GM23338 (cell line): Measurements from ENCODE around the gene CD1C. TPM values are rescaled to one million over a fixed set of nuclear protein-coding genes. Genes with fewer than 3 reads are reported as not detected.
A peak's percentile ranks its signal among the peaks of the same experiment; 100 is the strongest.

ENCODE experiments used
- ATAC-seq: fragments of 200-7000 bp; cut with Tn5 transposase; 3 replicates; pipeline ENCODE4 v1.9.1; 2020
- DNase-seq: peaks from one replicate; pipeline ENCODE4 v3.0.0-alpha.2; 2015; ENCODE audit warnings: low spot score
- H2AFZ ChIP-seq: fragments of 200-600 bp; sonication (generic); 2 replicates; pipeline ENCODE4 v1.8.0; 2016; ENCODE audit warnings: antibody characterized with exemption, mild to moderate bottlenecking, moderate library complexity
- H3F3A ChIP-seq: fragments of 200-600 bp; sonication (generic); replicated peaks from 2 replicates; pipeline ENCODE4 v1.8.0; 2017; ENCODE audit warnings: antibody characterized with exemption, mixed run types, low read depth
- H3K27ac ChIP-seq: fragments of 200-600 bp; sonication (generic); 2 replicates; pipeline ENCODE4 v1.6.1; 2016; ENCODE audit warnings: low read depth
- H3K27me3 ChIP-seq: fragments of 200-600 bp; sonication (generic); 2 replicates; pipeline ENCODE4 v1.8.0; 2016; ENCODE audit warnings: mild to moderate bottlenecking, mixed run types, moderate library complexity; ENCODE audit not compliant: insufficient read depth
- H3K36me3 ChIP-seq: fragments of 200-600 bp; sonication (generic); 2 replicates; pipeline ENCODE4 v1.8.0; 2016; ENCODE audit warnings: mild to moderate bottlenecking; ENCODE audit not compliant: insufficient read depth
- H3K4me1 ChIP-seq: fragments of 200-600 bp; sonication (generic); 2 replicates; pipeline ENCODE4 v1.8.0; 2016; ENCODE audit warnings: mild to moderate bottlenecking, moderate library complexity; ENCODE audit not compliant: insufficient read depth
- H3K4me2 ChIP-seq: fragments of 200-600 bp; sonication (generic); 2 replicates; pipeline ENCODE4 v1.7.1; 2017; ENCODE audit warnings: mixed run types
- H3K4me3 ChIP-seq: fragments of 200-600 bp; sonication (generic); 2 replicates; pipeline ENCODE4 v1.6.1; 2016; ENCODE audit warnings: mixed run types
- H3K79me2 ChIP-seq: fragments of 200-600 bp; sonication (generic); replicated peaks from 2 replicates; pipeline ENCODE4 v1.8.0; 2017; ENCODE audit warnings: mild to moderate bottlenecking; ENCODE audit not compliant: insufficient read depth
- H3K9me2 ChIP-seq: fragments of 200-600 bp; sonication (generic); 2 replicates; pipeline ENCODE4 v1.8.0; 2017; ENCODE audit not compliant: insufficient read depth
- H4K20me1 ChIP-seq: fragments of 200-600 bp; sonication (generic); replicated peaks from 2 replicates; pipeline ENCODE4 v1.8.0; 2017; ENCODE audit warnings: mild to moderate bottlenecking; ENCODE audit not compliant: insufficient read depth
- H3K27ac Mint-ChIP-seq: 2 replicates; pipeline ENCODE4 v1.8.0; 2020; ENCODE audit warnings: inconsistent platforms, mild to moderate bottlenecking, moderate library complexity, mixed read lengths
- H3K27me3 Mint-ChIP-seq: 3 replicates; pipeline ENCODE4 v1.8.0; 2022; ENCODE audit warnings: low read depth, mild to moderate bottlenecking, moderate library complexity, mixed read lengths, inconsistent platforms; ENCODE audit not compliant: insufficient read depth, poor library complexity
- H3K36me3 Mint-ChIP-seq: 3 replicates; pipeline ENCODE4 v1.8.0; 2021; ENCODE audit warnings: low read depth, mild to moderate bottlenecking, inconsistent platforms, moderate library complexity, mixed read lengths
- H3K4me1 Mint-ChIP-seq: 3 replicates; pipeline ENCODE4 v1.8.0; 2020; ENCODE audit warnings: mild to moderate bottlenecking, inconsistent platforms, mixed read lengths
- H3K4me3 Mint-ChIP-seq: 3 replicates; pipeline ENCODE4 v1.8.0; 2021; ENCODE audit warnings: moderate library complexity, mild to moderate bottlenecking, inconsistent platforms, mixed read lengths
- H3K9me3 Mint-ChIP-seq: 3 replicates; pipeline ENCODE4 v1.8.0; 2020; ENCODE audit warnings: moderate library complexity, mild to moderate bottlenecking, inconsistent platforms, mixed read lengths
- CREB1 ChIP-seq: fragments of 250-450 bp; sonication (Bioruptor Pico); IDR thresholded peaks from 2 replicates; pipeline ENCODE4 v1.5.0; 2020; ENCODE audit warnings: low read depth, mild to moderate bottlenecking, moderate library complexity
- EZH2 ChIP-seq: fragments of 200-600 bp; sonication (generic); IDR thresholded peaks from one replicate; pipeline ENCODE4 v1.8.0; 2017; ENCODE audit warnings: antibody characterized with exemption, mild to moderate bottlenecking, low read depth; ENCODE audit not compliant: unreplicated experiment
- EZH2phosphoT487 ChIP-seq: fragments of 200-600 bp; sonication (generic); IDR thresholded peaks from one replicate; pipeline ENCODE4 v1.8.1; 2018; ENCODE audit warnings: antibody characterized with exemption; ENCODE audit not compliant: unreplicated experiment
- POLR2AphosphoS5 ChIP-seq: IDR thresholded peaks from 2 replicates; pipeline ENCODE4 v1.6.1; 2016; ENCODE audit warnings: antibody characterized with exemption, low read depth
- ZNF331 ChIP-seq: fragments of 250-450 bp; sonication (Bioruptor Pico); IDR thresholded peaks from 2 replicates; pipeline ENCODE4 v1.5.0; 2020; ENCODE audit warnings: low read depth, mild to moderate bottlenecking, moderate library complexity
- polyA plus RNA-seq: library from polyadenylated mRNA; unstranded; fragments of >200 nt; fragmentation: Nextera tagmentation; extraction: Ambion mirVana; gene quantifications from 2 replicates; pipeline ENCODE4 v1.2.1, GENCODE V29; 2016
- total RNA-seq: library from RNA; depleted of rRNA; stranded (reverse); fragments of >200 nt; shearing (Covaris generic); gene quantifications from 2 replicates; pipeline ENCODE4 v1.2.3, GENCODE V29; 2014
- TF ChIP-seq, protein P1 (sequence below): IDR thresholded peaks from one replicate; pipeline ENCODE4 v1.6.1; 2018; ENCODE audit warnings: antibody characterized with exemption; ENCODE audit not compliant: unreplicated experiment
- TF ChIP-seq, protein P2 (sequence below): IDR thresholded peaks from 2 replicates; pipeline ENCODE4 v1.6.1; 2016; ENCODE audit warnings: antibody characterized with exemption
- TF ChIP-seq, protein P3 (sequence below), 2 experiments: fragments of 200-600 bp in 1 of 2; sonication (generic) in 1 of 2; conservative IDR thresholded peaks; 2 replicates each; pipeline versions ENCODE4 v1.5.1 to v1.6.1; 2016 to 2017; ENCODE audit warnings: antibody characterized with exemption in 2 of 2, low read depth in 2 of 2, mild to moderate bottlenecking in 2 of 2, moderate library complexity in 1 of 2
- TF ChIP-seq, protein P4 (sequence below): fragments of 250-450 bp; sonication (Bioruptor Pico); IDR thresholded peaks from 2 replicates; pipeline ENCODE4 v1.5.0; 2020; ENCODE audit warnings: mild to moderate bottlenecking, moderate library complexity

The CD1C gene
- total and polyA plus RNA-seq, 2 experiments from 2014 or later = not detected

DNA sequence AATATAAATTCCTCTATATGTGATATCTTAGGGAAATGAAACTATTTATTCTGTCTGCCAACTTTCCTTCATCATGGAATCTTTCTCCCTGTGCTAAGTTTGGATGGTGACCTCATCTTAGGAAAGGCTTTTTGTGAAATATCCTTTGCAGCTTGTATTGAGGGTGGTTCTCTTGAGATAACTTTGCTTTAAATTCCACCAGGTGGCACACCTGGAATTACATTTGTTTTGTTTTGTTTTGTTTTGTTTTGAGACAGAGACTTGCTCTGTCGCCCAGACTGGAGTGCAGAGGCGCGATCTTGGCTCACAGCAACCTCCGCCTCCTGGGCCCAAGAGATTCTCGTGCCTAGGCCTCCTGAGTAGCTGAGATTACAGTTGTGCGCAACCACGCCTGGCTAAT is 43.1 kb upstream of the CD1C start:
- H3K9me3 Mint-ChIP-seq = no peaks in the 10 kb centered on the region; the same call in 2 of the 3 replicates
- Histone ChIP-seq H3K79me2 (no peaks in the 10 kb centered on the region), H3K4me3 (no peak overlapping the region), H3K4me1 (no peaks in the 10 kb centered on the region), H3K27me3 (no peaks in the 10 kb centered on the region), H2AFZ (no peak overlapping the region), H3K27ac (no peak overlapping the region), H3K9me2 (0 out of 2 replicates have a peak, but pooled peaks cover 3% of the 10 kb centered on the region), H3F3A (no peaks in the 10 kb centered on the region), H3K36me3 (no peaks in the 10 kb centered on the region), H3K4me2 (no peak overlapping the region), H4K20me1 (no peaks in the 10 kb centered on the region)
- H3K27ac Mint-ChIP-seq = no peak overlapping the region
- DNase-seq = peak; percentile 20
- ATAC-seq = no peak
- peaks cover 3% of the 10 kb centered on the region for H3K27me3 Mint-ChIP-seq
- TF ChIP-seq, protein P1, sequence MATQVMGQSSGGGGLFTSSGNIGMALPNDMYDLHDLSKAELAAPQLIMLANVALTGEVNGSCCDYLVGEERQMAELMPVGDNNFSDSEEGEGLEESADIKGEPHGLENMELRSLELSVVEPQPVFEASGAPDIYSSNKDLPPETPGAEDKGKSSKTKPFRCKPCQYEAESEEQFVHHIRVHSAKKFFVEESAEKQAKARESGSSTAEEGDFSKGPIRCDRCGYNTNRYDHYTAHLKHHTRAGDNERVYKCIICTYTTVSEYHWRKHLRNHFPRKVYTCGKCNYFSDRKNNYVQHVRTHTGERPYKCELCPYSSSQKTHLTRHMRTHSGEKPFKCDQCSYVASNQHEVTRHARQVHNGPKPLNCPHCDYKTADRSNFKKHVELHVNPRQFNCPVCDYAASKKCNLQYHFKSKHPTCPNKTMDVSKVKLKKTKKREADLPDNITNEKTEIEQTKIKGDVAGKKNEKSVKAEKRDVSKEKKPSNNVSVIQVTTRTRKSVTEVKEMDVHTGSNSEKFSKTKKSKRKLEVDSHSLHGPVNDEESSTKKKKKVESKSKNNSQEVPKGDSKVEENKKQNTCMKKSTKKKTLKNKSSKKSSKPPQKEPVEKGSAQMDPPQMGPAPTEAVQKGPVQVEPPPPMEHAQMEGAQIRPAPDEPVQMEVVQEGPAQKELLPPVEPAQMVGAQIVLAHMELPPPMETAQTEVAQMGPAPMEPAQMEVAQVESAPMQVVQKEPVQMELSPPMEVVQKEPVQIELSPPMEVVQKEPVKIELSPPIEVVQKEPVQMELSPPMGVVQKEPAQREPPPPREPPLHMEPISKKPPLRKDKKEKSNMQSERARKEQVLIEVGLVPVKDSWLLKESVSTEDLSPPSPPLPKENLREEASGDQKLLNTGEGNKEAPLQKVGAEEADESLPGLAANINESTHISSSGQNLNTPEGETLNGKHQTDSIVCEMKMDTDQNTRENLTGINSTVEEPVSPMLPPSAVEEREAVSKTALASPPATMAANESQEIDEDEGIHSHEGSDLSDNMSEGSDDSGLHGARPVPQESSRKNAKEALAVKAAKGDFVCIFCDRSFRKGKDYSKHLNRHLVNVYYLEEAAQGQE = no peak
- TF ChIP-seq, protein P2, sequence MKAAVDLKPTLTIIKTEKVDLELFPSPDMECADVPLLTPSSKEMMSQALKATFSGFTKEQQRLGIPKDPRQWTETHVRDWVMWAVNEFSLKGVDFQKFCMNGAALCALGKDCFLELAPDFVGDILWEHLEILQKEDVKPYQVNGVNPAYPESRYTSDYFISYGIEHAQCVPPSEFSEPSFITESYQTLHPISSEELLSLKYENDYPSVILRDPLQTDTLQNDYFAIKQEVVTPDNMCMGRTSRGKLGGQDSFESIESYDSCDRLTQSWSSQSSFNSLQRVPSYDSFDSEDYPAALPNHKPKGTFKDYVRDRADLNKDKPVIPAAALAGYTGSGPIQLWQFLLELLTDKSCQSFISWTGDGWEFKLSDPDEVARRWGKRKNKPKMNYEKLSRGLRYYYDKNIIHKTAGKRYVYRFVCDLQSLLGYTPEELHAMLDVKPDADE = no peak
- TF ChIP-seq EZH2 (no peak), CREB1 (CRISPR knock-in tag) (no peak), POLR2AphosphoS5 (no peak), ZNF331 (CRISPR knock-in tag) (no peak)
- TF ChIP-seq, protein P3, sequence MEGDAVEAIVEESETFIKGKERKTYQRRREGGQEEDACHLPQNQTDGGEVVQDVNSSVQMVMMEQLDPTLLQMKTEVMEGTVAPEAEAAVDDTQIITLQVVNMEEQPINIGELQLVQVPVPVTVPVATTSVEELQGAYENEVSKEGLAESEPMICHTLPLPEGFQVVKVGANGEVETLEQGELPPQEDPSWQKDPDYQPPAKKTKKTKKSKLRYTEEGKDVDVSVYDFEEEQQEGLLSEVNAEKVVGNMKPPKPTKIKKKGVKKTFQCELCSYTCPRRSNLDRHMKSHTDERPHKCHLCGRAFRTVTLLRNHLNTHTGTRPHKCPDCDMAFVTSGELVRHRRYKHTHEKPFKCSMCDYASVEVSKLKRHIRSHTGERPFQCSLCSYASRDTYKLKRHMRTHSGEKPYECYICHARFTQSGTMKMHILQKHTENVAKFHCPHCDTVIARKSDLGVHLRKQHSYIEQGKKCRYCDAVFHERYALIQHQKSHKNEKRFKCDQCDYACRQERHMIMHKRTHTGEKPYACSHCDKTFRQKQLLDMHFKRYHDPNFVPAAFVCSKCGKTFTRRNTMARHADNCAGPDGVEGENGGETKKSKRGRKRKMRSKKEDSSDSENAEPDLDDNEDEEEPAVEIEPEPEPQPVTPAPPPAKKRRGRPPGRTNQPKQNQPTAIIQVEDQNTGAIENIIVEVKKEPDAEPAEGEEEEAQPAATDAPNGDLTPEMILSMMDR (conservative IDR thresholded peaks at IDR 0.05; ENCODE audit: low read depth in 2 of 2) = peak; percentile 39 to 48
- no peak overlapping the region for H3K4me3 Mint-ChIP-seq
- H3K36me3 Mint-ChIP-seq = no peaks in the 10 kb centered on the region
- no peaks in the 10 kb centered on the region for H3K4me1 Mint-ChIP-seq

DNA sequence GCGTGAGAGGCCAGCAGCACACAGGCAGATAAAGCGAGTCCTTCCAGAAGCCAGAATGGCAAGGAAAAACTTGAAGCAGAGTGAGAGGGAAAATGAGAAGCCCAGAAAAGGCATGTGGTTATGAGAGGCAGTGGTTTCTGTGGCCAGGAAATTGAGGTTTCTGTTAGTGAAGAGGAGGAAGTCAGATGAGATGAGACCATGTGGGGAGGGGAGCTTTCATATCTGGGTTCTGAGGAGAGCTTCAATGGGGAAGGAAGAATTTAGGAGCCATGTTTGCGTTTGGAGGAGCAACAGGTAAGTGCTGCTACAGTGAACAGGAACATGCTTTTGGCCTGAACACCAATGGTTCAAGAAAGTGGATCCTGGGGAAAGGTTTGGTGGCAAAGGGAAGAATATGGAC is 41.6 kb upstream of the CD1C start:
- no peaks in the 10 kb centered on the region for H3K36me3 ChIP-seq
- H3K27ac Mint-ChIP-seq = no peak overlapping the region
- 0 out of 2 replicates have a peak, but pooled peaks cover 3% of the 10 kb centered on the region for H3K9me2 ChIP-seq
- H3K79me2 ChIP-seq = no peaks in the 10 kb centered on the region
- H3K27me3 ChIP-seq = no peaks in the 10 kb centered on the region
- DNase-seq = no peak
- no peak for ATAC-seq
- H3K27ac ChIP-seq = no peak overlapping the region
- H3K9me3 Mint-ChIP-seq = no peaks in the 10 kb centered on the region
- H3K36me3 Mint-ChIP-seq = no peaks in the 10 kb centered on the region
- H4K20me1 ChIP-seq = no peaks in the 10 kb centered on the region
- peaks cover 3% of the 10 kb centered on the region for H3K27me3 Mint-ChIP-seq
- peak overlapping the region; percentile 86; the same call in 1 of the 2 replicates for H2AFZ ChIP-seq
- H3K4me3 ChIP-seq = no peak overlapping the region
- H3K4me1 ChIP-seq = no peaks in the 10 kb centered on the region
- no peaks in the 10 kb centered on the region for H3K4me1 Mint-ChIP-seq
- no peak overlapping the region for H3K4me2 ChIP-seq
- H3F3A ChIP-seq = no peaks in the 10 kb centered on the region
- H3K4me3 Mint-ChIP-seq = no peak overlapping the region
- TF ChIP-seq, protein P4, sequence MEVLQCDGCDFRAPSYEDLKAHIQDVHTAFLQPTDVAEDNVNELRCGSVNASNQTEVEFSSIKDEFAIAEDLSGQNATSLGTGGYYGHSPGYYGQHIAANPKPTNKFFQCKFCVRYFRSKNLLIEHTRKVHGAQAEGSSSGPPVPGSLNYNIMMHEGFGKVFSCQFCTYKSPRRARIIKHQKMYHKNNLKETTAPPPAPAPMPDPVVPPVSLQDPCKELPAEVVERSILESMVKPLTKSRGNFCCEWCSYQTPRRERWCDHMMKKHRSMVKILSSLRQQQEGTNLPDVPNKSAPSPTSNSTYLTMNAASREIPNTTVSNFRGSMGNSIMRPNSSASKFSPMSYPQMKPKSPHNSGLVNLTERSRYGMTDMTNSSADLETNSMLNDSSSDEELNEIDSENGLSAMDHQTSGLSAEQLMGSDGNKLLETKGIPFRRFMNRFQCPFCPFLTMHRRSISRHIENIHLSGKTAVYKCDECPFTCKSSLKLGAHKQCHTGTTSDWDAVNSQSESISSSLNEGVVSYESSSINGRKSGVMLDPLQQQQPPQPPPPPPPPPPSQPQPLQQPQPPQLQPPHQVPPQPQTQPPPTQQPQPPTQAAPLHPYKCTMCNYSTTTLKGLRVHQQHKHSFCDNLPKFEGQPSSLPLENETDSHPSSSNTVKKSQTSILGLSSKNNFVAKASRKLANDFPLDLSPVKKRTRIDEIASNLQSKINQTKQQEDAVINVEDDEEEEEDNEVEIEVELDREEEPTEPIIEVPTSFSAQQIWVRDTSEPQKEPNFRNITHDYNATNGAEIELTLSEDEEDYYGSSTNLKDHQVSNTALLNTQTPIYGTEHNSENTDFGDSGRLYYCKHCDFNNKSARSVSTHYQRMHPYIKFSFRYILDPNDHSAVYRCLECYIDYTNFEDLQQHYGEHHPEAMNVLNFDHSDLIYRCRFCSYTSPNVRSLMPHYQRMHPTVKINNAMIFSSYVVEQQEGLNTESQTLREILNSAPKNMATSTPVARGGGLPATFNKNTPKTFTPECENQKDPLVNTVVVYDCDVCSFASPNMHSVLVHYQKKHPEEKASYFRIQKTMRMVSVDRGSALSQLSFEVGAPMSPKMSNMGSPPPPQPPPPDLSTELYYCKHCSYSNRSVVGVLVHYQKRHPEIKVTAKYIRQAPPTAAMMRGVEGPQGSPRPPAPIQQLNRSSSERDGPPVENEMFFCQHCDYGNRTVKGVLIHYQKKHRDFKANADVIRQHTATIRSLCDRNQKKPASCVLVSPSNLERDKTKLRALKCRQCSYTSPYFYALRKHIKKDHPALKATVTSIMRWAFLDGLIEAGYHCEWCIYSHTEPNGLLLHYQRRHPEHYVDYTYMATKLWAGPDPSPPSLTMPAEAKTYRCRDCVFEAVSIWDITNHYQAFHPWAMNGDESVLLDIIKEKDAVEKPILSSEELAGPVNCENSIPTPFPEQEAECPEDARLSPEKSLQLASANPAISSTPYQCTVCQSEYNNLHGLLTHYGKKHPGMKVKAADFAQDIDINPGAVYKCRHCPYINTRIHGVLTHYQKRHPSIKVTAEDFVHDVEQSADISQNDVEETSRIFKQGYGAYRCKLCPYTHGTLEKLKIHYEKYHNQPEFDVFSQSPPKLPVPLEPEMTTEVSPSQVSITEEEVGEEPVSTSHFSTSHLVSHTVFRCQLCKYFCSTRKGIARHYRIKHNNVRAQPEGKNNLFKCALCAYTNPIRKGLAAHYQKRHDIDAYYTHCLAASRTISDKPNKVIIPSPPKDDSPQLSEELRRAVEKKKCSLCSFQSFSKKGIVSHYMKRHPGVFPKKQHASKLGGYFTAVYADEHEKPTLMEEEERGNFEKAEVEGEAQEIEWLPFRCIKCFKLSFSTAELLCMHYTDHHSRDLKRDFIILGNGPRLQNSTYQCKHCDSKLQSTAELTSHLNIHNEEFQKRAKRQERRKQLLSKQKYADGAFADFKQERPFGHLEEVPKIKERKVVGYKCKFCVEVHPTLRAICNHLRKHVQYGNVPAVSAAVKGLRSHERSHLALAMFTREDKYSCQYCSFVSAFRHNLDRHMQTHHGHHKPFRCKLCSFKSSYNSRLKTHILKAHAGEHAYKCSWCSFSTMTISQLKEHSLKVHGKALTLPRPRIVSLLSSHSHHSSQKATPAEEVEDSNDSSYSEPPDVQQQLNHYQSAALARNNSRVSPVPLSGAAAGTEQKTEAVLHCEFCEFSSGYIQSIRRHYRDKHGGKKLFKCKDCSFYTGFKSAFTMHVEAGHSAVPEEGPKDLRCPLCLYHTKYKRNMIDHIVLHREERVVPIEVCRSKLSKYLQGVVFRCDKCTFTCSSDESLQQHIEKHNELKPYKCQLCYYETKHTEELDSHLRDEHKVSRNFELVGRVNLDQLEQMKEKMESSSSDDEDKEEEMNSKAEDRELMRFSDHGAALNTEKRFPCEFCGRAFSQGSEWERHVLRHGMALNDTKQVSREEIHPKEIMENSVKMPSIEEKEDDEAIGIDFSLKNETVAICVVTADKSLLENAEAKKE (CRISPR knock-in tag) = no peak
- no peak for TF ChIP-seq EZH2phosphoT487
